Measurements from ENCODE around the gene POLR2C.
A peak's percentile ranks its signal among the peaks of the same experiment; 100 is the strongest.

Gene POLR2C

GRCh38 chr16:57423152-57423551, 39.3 kb upstream of the POLR2C start:
- no peak for DNase-seq (ENCODE audit: low read depth)
- H3K4me3 ChIP-seq (ENCODE audit: control insufficient read depth, low read depth, low read length) = no peak overlapping the region
- TF ChIP-seq, protein P1, sequence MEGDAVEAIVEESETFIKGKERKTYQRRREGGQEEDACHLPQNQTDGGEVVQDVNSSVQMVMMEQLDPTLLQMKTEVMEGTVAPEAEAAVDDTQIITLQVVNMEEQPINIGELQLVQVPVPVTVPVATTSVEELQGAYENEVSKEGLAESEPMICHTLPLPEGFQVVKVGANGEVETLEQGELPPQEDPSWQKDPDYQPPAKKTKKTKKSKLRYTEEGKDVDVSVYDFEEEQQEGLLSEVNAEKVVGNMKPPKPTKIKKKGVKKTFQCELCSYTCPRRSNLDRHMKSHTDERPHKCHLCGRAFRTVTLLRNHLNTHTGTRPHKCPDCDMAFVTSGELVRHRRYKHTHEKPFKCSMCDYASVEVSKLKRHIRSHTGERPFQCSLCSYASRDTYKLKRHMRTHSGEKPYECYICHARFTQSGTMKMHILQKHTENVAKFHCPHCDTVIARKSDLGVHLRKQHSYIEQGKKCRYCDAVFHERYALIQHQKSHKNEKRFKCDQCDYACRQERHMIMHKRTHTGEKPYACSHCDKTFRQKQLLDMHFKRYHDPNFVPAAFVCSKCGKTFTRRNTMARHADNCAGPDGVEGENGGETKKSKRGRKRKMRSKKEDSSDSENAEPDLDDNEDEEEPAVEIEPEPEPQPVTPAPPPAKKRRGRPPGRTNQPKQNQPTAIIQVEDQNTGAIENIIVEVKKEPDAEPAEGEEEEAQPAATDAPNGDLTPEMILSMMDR (conservative IDR thresholded peaks at IDR 0.05; ENCODE audit: control insufficient read depth, insufficient read depth, low read depth, low read length) = no peak

GRCh38 chr16:57424583-57424982, 37.9 kb upstream of the POLR2C start:
- DNase-seq (ENCODE audit: low read depth) = no peak
- TF ChIP-seq, protein P1 (conservative IDR thresholded peaks at IDR 0.05; ENCODE audit: control insufficient read depth, insufficient read depth, low read depth, low read length) = no peak

GRCh38 chr16:57426356-57426755, 36.1 kb upstream of the POLR2C start:
- no peak for DNase-seq (ENCODE audit: low read depth)
- TF ChIP-seq, protein P1 (conservative IDR thresholded peaks at IDR 0.05; ENCODE audit: control insufficient read depth, insufficient read depth, low read depth, low read length) = no peak
- H3K4me3 ChIP-seq (ENCODE audit: control insufficient read depth, low read depth, low read length) = no peak overlapping the region

More at GRCh38 chr16:57424583-57424982, 37.9 kb upstream of the POLR2C start:
- H3K4me3 ChIP-seq (ENCODE audit: control insufficient read depth, low read depth, low read length) = no peak overlapping the region

DNA sequence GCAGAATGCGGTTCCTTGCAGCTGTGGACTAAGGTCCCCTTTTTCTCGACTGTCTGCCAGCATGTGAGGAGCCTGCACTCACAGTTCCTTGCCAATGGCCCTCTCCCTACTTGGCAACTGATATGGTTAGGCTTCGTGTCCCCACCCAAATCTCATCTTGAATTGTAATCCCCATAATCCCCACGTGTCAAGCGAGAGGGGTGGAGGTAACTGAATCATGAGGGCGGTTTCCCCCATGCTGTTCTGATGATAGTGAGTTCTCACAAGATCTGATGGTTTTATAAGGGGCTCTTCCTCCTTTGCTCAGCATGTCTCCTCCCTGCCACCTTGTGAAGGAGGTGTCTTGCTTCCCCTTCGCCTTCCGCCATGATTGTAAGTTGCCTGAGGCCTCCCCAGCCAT, 35.2 kb upstream of the POLR2C start:
- no peak overlapping the region for H3K4me3 ChIP-seq (ENCODE audit: control insufficient read depth, low read depth, low read length)
- TF ChIP-seq, protein P1 (conservative IDR thresholded peaks at IDR 0.05; ENCODE audit: control insufficient read depth, insufficient read depth, low read depth, low read length) = no peak
- DNase-seq (ENCODE audit: low read depth) = no peak

GRCh38 chr16:57427824-57428223, 34.7 kb upstream of the POLR2C start:
- DNase-seq (ENCODE audit: low read depth) = peak; percentile 32
- TF ChIP-seq, protein P1 (conservative IDR thresholded peaks at IDR 0.05; ENCODE audit: control insufficient read depth, insufficient read depth, low read depth, low read length) = no peak
- H3K4me3 ChIP-seq (ENCODE audit: control insufficient read depth, low read depth, low read length) = no peak overlapping the region

DNA sequence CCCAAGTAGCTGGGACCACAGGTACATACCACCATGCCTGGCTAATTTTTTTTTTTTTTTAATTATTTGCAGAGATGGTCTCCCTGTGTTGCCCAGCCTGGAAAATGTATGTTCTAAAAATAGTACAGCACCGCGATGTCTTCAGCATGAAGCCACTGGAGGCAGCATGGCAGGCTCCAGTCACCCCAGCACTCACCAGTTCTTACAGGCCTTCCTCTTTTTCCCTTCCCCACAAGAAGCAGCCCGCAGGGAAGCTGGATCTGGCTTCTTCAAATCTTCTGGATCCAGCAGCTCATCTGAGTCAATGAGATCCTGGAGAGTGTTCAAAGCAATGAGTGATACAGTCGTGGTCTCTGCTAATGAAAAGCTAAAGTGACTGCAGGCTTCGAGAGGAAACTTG, 31.5 kb upstream of the POLR2C start:
- TF ChIP-seq, protein P1 (conservative IDR thresholded peaks at IDR 0.05; ENCODE audit: control insufficient read depth, insufficient read depth, low read depth, low read length) = no peak
- H3K4me3 ChIP-seq (ENCODE audit: control insufficient read depth, low read depth, low read length) = no peak overlapping the region
- no peak for DNase-seq (ENCODE audit: low read depth)

- DNase-seq (ENCODE audit: low read depth) = no peak
- TF ChIP-seq, protein P1 (conservative IDR thresholded peaks at IDR 0.05; ENCODE audit: control insufficient read depth, insufficient read depth, low read depth, low read length) = no peak
- H3K4me3 ChIP-seq (ENCODE audit: control insufficient read depth, low read depth, low read length) = no peak overlapping the region
Observed at GRCh38 chr16:57432505-57432904, 30.0 kb upstream of the POLR2C start.
